Activated T-helper 17 cell treated with anti-CD3 and anti-CD28 coated beads, Interleukin-2, amount 50 U/mL, for 72 hours (primary cell): ENCODE results near the gene TBX3. TPM values are rescaled to one million over a fixed set of nuclear protein-coding genes. Genes with fewer than 3 reads are reported as not detected.
"Not testable (repeated sequence)": the region's sequence is repeated elsewhere in the genome, so short reads cannot be mapped to it uniquely, and the experiment has no call there.

Experiments
- ATAC-seq: fragments of 150-1000 bp; cut with Tn5 transposase; replicated peaks from 2 replicates; pipeline ENCODE4 v1.10.0; 2021; ENCODE audit warnings: mild to moderate bottlenecking, moderate library complexity
- H3K27ac Mint-ChIP-seq: one replicate; pipeline ENCODE4 v1.8.0; 2022; ENCODE audit warnings: mixed read lengths
- H3K27me3 Mint-ChIP-seq: one replicate; pipeline ENCODE4 v1.8.0; 2022; ENCODE audit warnings: mixed read lengths
- H3K36me3 Mint-ChIP-seq: one replicate; pipeline ENCODE4 v1.8.0; 2022; ENCODE audit warnings: low read depth, mild to moderate bottlenecking, mixed read lengths
- H3K4me1 Mint-ChIP-seq: one replicate; pipeline ENCODE4 v1.8.0; 2022; ENCODE audit warnings: mixed read lengths
- H3K4me3 Mint-ChIP-seq: one replicate; pipeline ENCODE4 v1.8.0; 2022; ENCODE audit warnings: mild to moderate bottlenecking, mixed read lengths
- H3K9me3 Mint-ChIP-seq: one replicate; pipeline ENCODE4 v1.8.0; 2022; ENCODE audit warnings: mixed read lengths
- total RNA-seq, 2 donors: library from RNA; stranded (reverse); gene quantifications; one replicate each; pipeline ENCODE4 v1.2.3, GENCODE V29; 2022

The TBX3 gene
- not detected for total RNA-seq

GRCh38 chr12:114684098-114684869 lies at the start of gene TBX3:
TBX3 (minus strand) TSS chr12:114684175; CDS start chr12:114683200, 975 bp downstream.
- Mint-ChIP-seq H3K27me3 (peaks cover 81% of the 10 kb centered on the region), H3K4me1 (peaks cover 14% of the 10 kb centered on the region), H3K9me3 (peaks cover 4% of the 10 kb centered on the region), H3K36me3 (peaks cover 22% of the 10 kb centered on the region), H3K4me3 (peak within 1 kb of the TSS; percentile 77), H3K27ac (no peak within 1 kb of the TSS)
- ATAC-seq: peak; percentile 47

GRCh38 chr12:114732426-114733030 lies 48.6 kb upstream of the TBX3 start:
- no peaks in the 10 kb centered on the region for H3K4me1 Mint-ChIP-seq
- no peak overlapping the region for H3K27ac Mint-ChIP-seq
- H3K27me3 Mint-ChIP-seq: peaks cover 16% of the 10 kb centered on the region
- H3K9me3 Mint-ChIP-seq: no peaks in the 10 kb centered on the region
- ATAC-seq: no peak
- no peak overlapping the region for H3K4me3 Mint-ChIP-seq
- H3K36me3 Mint-ChIP-seq: no peaks in the 10 kb centered on the region

- H3K27ac Mint-ChIP-seq: no peak overlapping the region
- no peaks in the 10 kb centered on the region for H3K9me3 Mint-ChIP-seq
- H3K27me3 Mint-ChIP-seq: peaks cover 5% of the 10 kb centered on the region
- no peaks in the 10 kb centered on the region for H3K36me3 Mint-ChIP-seq
- no peaks in the 10 kb centered on the region for H3K4me1 Mint-ChIP-seq
- H3K4me3 Mint-ChIP-seq: no peak overlapping the region
- no peak for ATAC-seq
These were observed 45.8 kb upstream of the TBX3 start for GRCh38 chr12:114729731-114730130.

GRCh38 chr12:114726092-114726710 lies 42.2 kb upstream of the TBX3 start:
- Mint-ChIP-seq H3K27me3 (peaks cover 4% of the 10 kb centered on the region), H3K4me3 (no peak overlapping the region), H3K27ac (no peak overlapping the region), H3K9me3 (no peaks in the 10 kb centered on the region), H3K36me3 (no peaks in the 10 kb centered on the region), H3K4me1 (no peaks in the 10 kb centered on the region)
- no peak for ATAC-seq

- H3K27me3 Mint-ChIP-seq, H3K9me3 Mint-ChIP-seq, H3K36me3 Mint-ChIP-seq, ATAC-seq, H3K27ac Mint-ChIP-seq, H3K4me1 Mint-ChIP-seq, H3K4me3 Mint-ChIP-seq: not testable (repeated sequence)
These were observed 38.2 kb upstream of the TBX3 start for GRCh38 chr12:114722176-114722575.

- H3K27me3 Mint-ChIP-seq: peaks cover 6% of the 10 kb centered on the region
- H3K4me3 Mint-ChIP-seq: no peak overlapping the region
- ATAC-seq: no peak
- no peaks in the 10 kb centered on the region for H3K36me3 Mint-ChIP-seq
- H3K27ac Mint-ChIP-seq: no peak overlapping the region
- peaks cover 5% of the 10 kb centered on the region for H3K9me3 Mint-ChIP-seq
- no peaks in the 10 kb centered on the region for H3K4me1 Mint-ChIP-seq
These were observed 37.3 kb upstream of the TBX3 start for GRCh38 chr12:114721266-114721665.

GRCh38 chr12:114713466-114714215 lies 29.7 kb upstream of the TBX3 start:
- H3K27me3 Mint-ChIP-seq: peaks cover 20% of the 10 kb centered on the region
- peaks cover 13% of the 10 kb centered on the region for H3K9me3 Mint-ChIP-seq
- no peak overlapping the region for H3K27ac Mint-ChIP-seq
- no peaks in the 10 kb centered on the region for H3K36me3 Mint-ChIP-seq
- H3K4me3 Mint-ChIP-seq: no peak overlapping the region
- H3K4me1 Mint-ChIP-seq: no peaks in the 10 kb centered on the region
- ATAC-seq: no peak

- Mint-ChIP-seq H3K36me3 (no peaks in the 10 kb centered on the region), H3K27me3 (peaks cover 15% of the 10 kb centered on the region), H3K4me3 (no peak overlapping the region), H3K9me3 (peaks cover 8% of the 10 kb centered on the region), H3K27ac (no peak overlapping the region), H3K4me1 (no peaks in the 10 kb centered on the region)
- ATAC-seq: no peak
These were observed 27.7 kb upstream of the TBX3 start for GRCh38 chr12:114711689-114712152.

- Mint-ChIP-seq H3K4me3 (no peak overlapping the region), H3K4me1 (no peaks in the 10 kb centered on the region), H3K9me3 (peaks cover 8% of the 10 kb centered on the region), H3K36me3 (no peaks in the 10 kb centered on the region), H3K27me3 (peaks cover 12% of the 10 kb centered on the region), H3K27ac (no peak overlapping the region)
- no peak for ATAC-seq
These were observed 26.2 kb upstream of the TBX3 start for GRCh38 chr12:114710151-114710550.

- Mint-ChIP-seq H3K4me3 (no peak overlapping the region), H3K4me1 (no peaks in the 10 kb centered on the region), H3K27ac (no peak overlapping the region), H3K9me3 (peaks cover 4% of the 10 kb centered on the region), H3K36me3 (no peaks in the 10 kb centered on the region), H3K27me3 (peaks cover 9% of the 10 kb centered on the region)
- ATAC-seq: no peak
These were observed 25.1 kb upstream of the TBX3 start for GRCh38 chr12:114709112-114709511.

- H3K27ac Mint-ChIP-seq, ATAC-seq: not testable (repeated sequence)
- H3K27me3 Mint-ChIP-seq: peaks cover 14% of the 10 kb centered on the region
These were observed 24.6 kb upstream of the TBX3 start for GRCh38 chr12:114708598-114708997.

GRCh38 chr12:114704096-114704495 lies 20.1 kb upstream of the TBX3 start:
- Mint-ChIP-seq H3K4me1 (no peaks in the 10 kb centered on the region), H3K27ac (no peak overlapping the region), H3K9me3 (no peaks in the 10 kb centered on the region), H3K36me3 (no peaks in the 10 kb centered on the region), H3K4me3 (no peak overlapping the region), H3K27me3 (peaks cover 38% of the 10 kb centered on the region)
- ATAC-seq: no peak

More at GRCh38 chr12:114708598-114708997, 24.6 kb upstream of the TBX3 start:
- H3K4me3 Mint-ChIP-seq, H3K4me1 Mint-ChIP-seq, H3K9me3 Mint-ChIP-seq, H3K36me3 Mint-ChIP-seq: not testable (repeated sequence)

GRCh38 chr12:114703060-114703493 lies 19.1 kb upstream of the TBX3 start:
- no peaks in the 10 kb centered on the region for H3K9me3 Mint-ChIP-seq
- peaks cover 46% of the 10 kb centered on the region for H3K27me3 Mint-ChIP-seq
- H3K4me1 Mint-ChIP-seq: no peaks in the 10 kb centered on the region
- H3K27ac Mint-ChIP-seq: no peak overlapping the region
- no peak for ATAC-seq
- no peaks in the 10 kb centered on the region for H3K36me3 Mint-ChIP-seq
- H3K4me3 Mint-ChIP-seq: no peak overlapping the region

- Mint-ChIP-seq H3K4me3 (no peak overlapping the region), H3K27ac (no peak overlapping the region), H3K36me3 (no peaks in the 10 kb centered on the region), H3K4me1 (no peaks in the 10 kb centered on the region), H3K9me3 (no peaks in the 10 kb centered on the region), H3K27me3 (peaks cover 51% of the 10 kb centered on the region)
- no peak for ATAC-seq
These were observed 18.5 kb upstream of the TBX3 start for GRCh38 chr12:114702462-114702861.
